Right lobe of liver (tissue), 6 donors: Measurements from ENCODE around the gene TMEM74B. TPM values are rescaled to one million over a fixed set of nuclear protein-coding genes. Genes with fewer than 3 reads are reported as not detected.

Experiments
- ATAC-seq, 4 donors: fragments of 200-7000 bp; cut with Tn5 transposase; one replicate each; pipeline ENCODE4 v1.9.1; 2020; ENCODE audit warnings: mild to moderate bottlenecking in 4 of 4, moderate library complexity in 4 of 4
- DNase-seq, 3 donors: peaks; one replicate each; pipeline ENCODE4 v3.0.0-alpha.2; 2020
- H3K27ac ChIP-seq, 3 donors: fragments of 200-600 bp; one replicate each; pipeline ENCODE4 v1.8.0; 2022
- H3K27me3 ChIP-seq, 2 donors: fragments of 200-600 bp; one replicate each; pipeline ENCODE4 v1.8.0; 2022
- H3K36me3 ChIP-seq, 4 donors: fragments of 200-600 bp; sonication (generic) in 1 of 4; one replicate each; pipeline versions ENCODE4 v1.5.1 to v1.8.0; 2017 to 2022; ENCODE audit warnings: control low read depth in 1 of 4
- H3K4me1 ChIP-seq, 4 donors: fragments of 200-600 bp; sonication (generic) in 1 of 4; one replicate each; pipeline versions ENCODE4 v1.5.1 to v1.8.0; 2017 to 2022; ENCODE audit warnings: control low read depth in 1 of 4
- H3K4me3 ChIP-seq, 3 donors: fragments of 200-600 bp; one replicate each; pipeline ENCODE4 v1.8.0; 2022
- H3K9me3 ChIP-seq, 4 donors: fragments of 200-600 bp; sonication (generic) in 1 of 4; one replicate each; pipeline versions ENCODE4 v1.5.1 to v1.8.0; 2017 to 2022; ENCODE audit warnings: control low read depth in 1 of 4
- POLR2A ChIP-seq: fragments of 450-650 bp; IDR thresholded peaks from one replicate; pipeline ENCODE4 v1.6.1; 2017; ENCODE audit warnings: antibody characterized with exemption, mild to moderate bottlenecking
- WGBS: methylation state at CpG from one replicate; pipeline ENCODE4 v1.1.6; 2018; ENCODE audit warnings: low coverage, low lambda C conversion rate; ENCODE audit not compliant: insufficient coverage; ENCODE audit errors: missing lambda C conversion rate; 5-methylcytosine and 5-hydroxymethylcytosine counted together
- intact Hi-C, 2 donors: fragments of 100-400 bp; cut with DNase I; formaldehyde crosslinking; loops; one replicate each; pipeline versions ENCODE4 v1.11.2 to v1.14.1; 2022
- long read RNA-seq: library from polyadenylated mRNA; unstranded; transcript quantifications from one replicate; pipeline ENCODE4 v2.0.0, GENCODE V29; 2019
- total RNA-seq, 6 experiments: library from RNA; depleted of rRNA in 2 of 6; stranded (reverse); fragments of >200 nt in 2 of 6; fragmentation: NEBNext Ultra II Directional in 3 of 6; extraction: Animal tissue kit (Norgen Biotek cat#: 25700) in 3 of 6; gene quantifications; one replicate each; pipeline versions ENCODE4 v1.1.0 to v1.2.4, GENCODE V29; 2016 to 2023
- TF ChIP-seq, protein P1 (sequence below), 4 donors: fragments of 200-600 bp in 3 of 4; fragments of 450-650 bp in 1 of 4; IDR thresholded peaks; one replicate each; pipeline versions ENCODE4 v1.5.1 to v1.8.0; 2016 to 2022; ENCODE audit warnings: antibody characterized with exemption in 4 of 4, mild to moderate bottlenecking in 2 of 4
- donor health status: DM: no; HTN: yes; CAD: no.
- donor health status: DM: no; HTN: no; CAD: no.
- donor health status: DM: no; HTN: no; CAD: no.
- donor health status: DM: no; HTN: yes; CAD: no.
- donor health status: DM: no; HTN: yes; CAD: no.

Gene TMEM74B
- total RNA-seq, result 1 to 10 TPM in 4 of 6 experiments, under 1 TPM in 2; 0.37 to 2.8 (median 1.8) TPM
- long read RNA-seq, result 0 reads

DNA sequence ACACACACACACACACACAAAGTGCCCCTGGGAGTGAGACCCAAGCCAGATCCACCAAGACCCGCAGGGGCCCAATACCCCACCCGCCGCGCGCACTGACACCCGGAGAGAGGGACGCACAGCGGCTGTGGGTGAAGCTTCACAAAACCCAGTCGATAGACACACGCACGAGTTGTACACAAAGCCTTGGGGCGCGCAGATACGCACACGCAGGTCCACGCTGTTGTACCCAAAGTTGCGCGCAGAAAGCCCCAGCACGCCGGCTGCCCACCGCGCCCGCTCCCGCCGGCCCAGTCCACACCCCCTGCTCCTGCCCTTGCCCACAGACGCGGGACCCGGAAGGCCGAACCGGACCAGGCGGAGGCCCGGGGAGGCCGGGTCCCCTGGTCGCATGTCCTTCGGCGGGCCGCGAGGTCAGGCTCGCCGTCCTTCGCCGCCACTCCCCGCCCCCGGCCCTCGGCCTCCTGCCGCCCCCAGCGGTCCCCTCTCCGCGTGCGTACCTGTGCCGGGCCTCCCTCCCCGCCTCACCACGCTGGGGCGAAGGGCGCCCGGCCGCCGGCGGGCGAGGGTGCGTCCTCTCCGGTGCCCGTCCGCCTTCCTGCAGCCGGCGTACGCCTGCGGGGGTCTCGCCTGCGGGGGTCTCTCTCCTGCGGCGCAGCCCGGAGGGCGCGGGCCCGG lies at the start of gene TMEM74B:
TSS of gene TMEM74B (minus strand) at position 344 of the 678 bp plus-strand sequence. CDS start 1,180 bp downstream, outside the sequence.
- Histone ChIP-seq H3K4me1 (peaks cover 0 to 23% (median 8%) of the 10 kb centered on the region in 4 donors), H3K27me3 (no peaks in the 10 kb centered on the region), H3K4me3 (peak within 1 kb of the TSS; percentile 45 to 59 (median 57)), H3K9me3 (no peaks in the 10 kb centered on the region), H3K36me3 (no peaks in the 10 kb centered on the region), H3K27ac (no peak within 1 kb of the TSS)
- intact Hi-C loops, result loop anchor here (5.0 to 10.0 kb wide), 2 partner anchors 57 to 60 kb away; no protein-coding TSS in a partner anchor
- DNase-seq (no peak), ATAC-seq (peak in 3 of 4 donors; percentile 7 to 21 (median 15))
- no peak for TF ChIP-seq POLR2A
- TF ChIP-seq, protein P1, sequence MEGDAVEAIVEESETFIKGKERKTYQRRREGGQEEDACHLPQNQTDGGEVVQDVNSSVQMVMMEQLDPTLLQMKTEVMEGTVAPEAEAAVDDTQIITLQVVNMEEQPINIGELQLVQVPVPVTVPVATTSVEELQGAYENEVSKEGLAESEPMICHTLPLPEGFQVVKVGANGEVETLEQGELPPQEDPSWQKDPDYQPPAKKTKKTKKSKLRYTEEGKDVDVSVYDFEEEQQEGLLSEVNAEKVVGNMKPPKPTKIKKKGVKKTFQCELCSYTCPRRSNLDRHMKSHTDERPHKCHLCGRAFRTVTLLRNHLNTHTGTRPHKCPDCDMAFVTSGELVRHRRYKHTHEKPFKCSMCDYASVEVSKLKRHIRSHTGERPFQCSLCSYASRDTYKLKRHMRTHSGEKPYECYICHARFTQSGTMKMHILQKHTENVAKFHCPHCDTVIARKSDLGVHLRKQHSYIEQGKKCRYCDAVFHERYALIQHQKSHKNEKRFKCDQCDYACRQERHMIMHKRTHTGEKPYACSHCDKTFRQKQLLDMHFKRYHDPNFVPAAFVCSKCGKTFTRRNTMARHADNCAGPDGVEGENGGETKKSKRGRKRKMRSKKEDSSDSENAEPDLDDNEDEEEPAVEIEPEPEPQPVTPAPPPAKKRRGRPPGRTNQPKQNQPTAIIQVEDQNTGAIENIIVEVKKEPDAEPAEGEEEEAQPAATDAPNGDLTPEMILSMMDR (IDR thresholded peaks at IDR 0.05), result no peak
- under 1% methylated on average over 19 of the region's 76 CpGs for WGBS

GRCh38 chr20:1232286-1233111 lies 47.7 kb upstream of the TMEM74B start:
- H3K27me3 ChIP-seq, result peaks cover 0 to 6% of the 10 kb centered on the region in 2 donors
- H3K4me1 ChIP-seq, result no peaks in the 10 kb centered on the region
- no peaks in the 10 kb centered on the region for H3K36me3 ChIP-seq
- DNase-seq (no peak), ATAC-seq (no peak)
- no peaks in the 10 kb centered on the region for H3K9me3 ChIP-seq
- intact Hi-C loops, result no loop called here
- no peak for TF ChIP-seq POLR2A
- TF ChIP-seq, protein P1 (IDR thresholded peaks at IDR 0.05), result no peak
- H3K27ac ChIP-seq, result no peak overlapping the region
- no peak overlapping the region for H3K4me3 ChIP-seq
- 89% methylated on average over 3 of the region's 3 CpGs for WGBS

- Histone ChIP-seq H3K36me3 (no peaks in the 10 kb centered on the region), H3K27ac (no peak overlapping the region), H3K27me3 (peaks cover 0 to 13% of the 10 kb centered on the region in 2 donors), H3K9me3 (no peaks in the 10 kb centered on the region), H3K4me3 (no peak overlapping the region), H3K4me1 (peaks cover 0 to 5% (median 0%) of the 10 kb centered on the region in 4 donors)
- no peak for ATAC-seq
- no peak for TF ChIP-seq POLR2A
- TF ChIP-seq, protein P1 (IDR thresholded peaks at IDR 0.05), result no peak
- intact Hi-C loops, result no loop called here
- no peak for DNase-seq
- WGBS, result 76% methylated on average over 3 of the region's 3 CpGs
These were observed 44.8 kb upstream of the TMEM74B start for GRCh38 chr20:1229541-1229940.

- peak within 1 kb of the TSS; percentile 50 to 60 (median 52) for H3K4me3 ChIP-seq
- TF ChIP-seq, protein P1 (IDR thresholded peaks at IDR 0.05), result no peak
- no peak for TF ChIP-seq POLR2A
- peak; percentile 96 to 98 (median 96) for ATAC-seq
- H3K9me3 ChIP-seq, result no peaks in the 10 kb centered on the region
- intact Hi-C loops, result no loop called here
- H3K4me1 ChIP-seq, result peaks cover 0 to 5% (median 0%) of the 10 kb centered on the region in 4 donors
- WGBS, result 2% methylated on average over 28 of the region's 88 CpGs
- H3K27me3 ChIP-seq, result peaks cover 0 to 13% of the 10 kb centered on the region in 2 donors
- DNase-seq, result peak; percentile 88 to 90 (median 88)
- no peaks in the 10 kb centered on the region for H3K36me3 ChIP-seq
- no peak within 1 kb of the TSS for H3K27ac ChIP-seq
These were observed 41.2 kb upstream of the TMEM74B start, which contains the start of gene RAD21L1 for GRCh38 chr20:1225783-1226654. Gene RAD21L1 (plus strand): TSS chr20:1226044. CDS start chr20:1228454, 2,410 bp downstream.
